IMR-90 (cell line): Measurements from ENCODE around the gene CDK5R1.

Source experiments
- BHLHE40 ChIP-seq: fragments of 150-350 bp; IDR thresholded peaks from 2 replicates; pipeline ENCODE4 v1.6.1; 2016; ENCODE audit warnings: mild to moderate bottlenecking, low read depth, low read length
- MAFK ChIP-seq: IDR thresholded peaks from 2 replicates; pipeline ENCODE4 v1.6.1; 2012; ENCODE audit warnings: low read depth, low read length, improper control_type of control experiment
- MXI1 ChIP-seq: IDR thresholded peaks from 2 replicates; pipeline ENCODE4 v1.6.1; 2012; ENCODE audit warnings: low read depth, mild to moderate bottlenecking, low read length, moderate library complexity, borderline replicate concordance
- POLR2A ChIP-seq: IDR thresholded peaks from 2 replicates; pipeline ENCODE4 v1.6.1; 2012; ENCODE audit warnings: mild to moderate bottlenecking, low read depth, low read length
- RFX5 ChIP-seq: IDR thresholded peaks from 2 replicates; pipeline ENCODE4 v1.8.0; 2012; ENCODE audit warnings: low read depth, mild to moderate bottlenecking, low read length, moderate library complexity
- TF ChIP-seq, protein P1 (sequence below): conservative IDR thresholded peaks from 2 replicates; pipeline ENCODE4 v1.5.1; 2012; ENCODE audit warnings: mild to moderate bottlenecking, low read depth, low read length, improper control_type of control experiment

DNA sequence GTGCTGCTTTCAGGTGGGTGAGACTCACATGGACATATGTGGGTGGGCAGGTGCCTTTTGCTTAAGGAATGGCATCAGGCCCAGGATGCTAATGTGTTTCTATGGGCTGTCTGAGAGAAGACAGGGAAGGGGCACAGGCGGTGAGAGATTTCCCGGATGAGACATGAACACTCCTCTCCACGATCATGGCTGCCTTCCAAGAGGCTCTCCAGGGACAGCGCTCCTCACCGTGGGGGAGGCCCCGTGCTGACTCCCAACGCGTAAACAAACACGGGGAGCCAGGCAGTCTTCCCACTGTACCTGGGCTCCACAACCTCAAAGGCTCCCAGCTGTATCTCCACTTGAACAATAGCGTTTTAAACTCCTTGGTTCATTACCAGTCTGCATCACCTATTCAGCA, 42.8 kb downstream of the CDK5R1 start:
- TF ChIP-seq, protein P1, sequence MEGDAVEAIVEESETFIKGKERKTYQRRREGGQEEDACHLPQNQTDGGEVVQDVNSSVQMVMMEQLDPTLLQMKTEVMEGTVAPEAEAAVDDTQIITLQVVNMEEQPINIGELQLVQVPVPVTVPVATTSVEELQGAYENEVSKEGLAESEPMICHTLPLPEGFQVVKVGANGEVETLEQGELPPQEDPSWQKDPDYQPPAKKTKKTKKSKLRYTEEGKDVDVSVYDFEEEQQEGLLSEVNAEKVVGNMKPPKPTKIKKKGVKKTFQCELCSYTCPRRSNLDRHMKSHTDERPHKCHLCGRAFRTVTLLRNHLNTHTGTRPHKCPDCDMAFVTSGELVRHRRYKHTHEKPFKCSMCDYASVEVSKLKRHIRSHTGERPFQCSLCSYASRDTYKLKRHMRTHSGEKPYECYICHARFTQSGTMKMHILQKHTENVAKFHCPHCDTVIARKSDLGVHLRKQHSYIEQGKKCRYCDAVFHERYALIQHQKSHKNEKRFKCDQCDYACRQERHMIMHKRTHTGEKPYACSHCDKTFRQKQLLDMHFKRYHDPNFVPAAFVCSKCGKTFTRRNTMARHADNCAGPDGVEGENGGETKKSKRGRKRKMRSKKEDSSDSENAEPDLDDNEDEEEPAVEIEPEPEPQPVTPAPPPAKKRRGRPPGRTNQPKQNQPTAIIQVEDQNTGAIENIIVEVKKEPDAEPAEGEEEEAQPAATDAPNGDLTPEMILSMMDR, result no peak
- TF ChIP-seq MAFK (no peak), RFX5 (no peak), BHLHE40 (no peak), POLR2A (no peak), MXI1 (no peak)
